K562 (cell line): Measurements from ENCODE around the gene CDR2L. TPM values are rescaled to one million over a fixed set of nuclear protein-coding genes. Genes with fewer than 3 reads are reported as not detected.

Source experiments
- BRD9 ChIP-seq: fragments of 450-650 bp; IDR thresholded peaks from 2 replicates; pipeline ENCODE4 v1.6.1; 2018; ENCODE audit warnings: low read depth; ENCODE audit not compliant: partially characterized antibody
- CREBBP ChIP-seq: IDR thresholded peaks from one replicate; pipeline ENCODE4 v1.6.1; 2012; ENCODE audit warnings: low read depth, mild to moderate bottlenecking, control low read depth, inconsistent platforms, low read length
- FIP1L1 ChIP-seq: fragments of 200-400 bp; formaldehyde crosslinking; IDR thresholded peaks from 2 replicates; pipeline ENCODE4 v1.6.1; 2018; ENCODE audit warnings: mild to moderate bottlenecking, low read depth, low read length; ENCODE audit not compliant: poor library complexity, severe bottlenecking
- FOSL1 ChIP-seq: fragments of 200-800 bp; sonication (Bioruptor generic); conservative IDR thresholded peaks from 2 replicates; pipeline ENCODE4 v1.6.1; 2016; ENCODE audit warnings: missing genetic modification characterization, missing compliant biosample characterization
- GTF2F1 ChIP-seq: IDR thresholded peaks from 2 replicates; pipeline ENCODE4 v1.6.1; 2011; ENCODE audit warnings: low read depth, low read length, improper control_type of control experiment
- HDAC8 ChIP-seq: fragments of 450-650 bp; IDR thresholded peaks from 2 replicates; pipeline ENCODE4 v1.6.1; 2016; ENCODE audit warnings: mild to moderate bottlenecking, missing genetic modification characterization, moderate library complexity, missing compliant biosample characterization
- HMGXB4 ChIP-seq: sonication (generic); formaldehyde crosslinking; IDR thresholded peaks from 2 replicates; pipeline ENCODE4 v1.8.1; 2023; ENCODE audit warnings: mild to moderate bottlenecking, missing genetic modification reagents
- JUND ChIP-seq, 2 experiments: IDR thresholded peaks; 2 replicates in 1 of 2; 3 replicates in 1 of 2; pipeline ENCODE4 v1.6.1; 2011; ENCODE audit warnings: borderline replicate concordance in 2 of 2, low read depth in 2 of 2, low read length in 2 of 2, improper control_type of control experiment in 1 of 2, missing biosample characterization in 1 of 2, missing genetic modification characterization in 1 of 2, missing genetic modification reagents in 1 of 2
- KLF1 ChIP-seq: fragments of 450-650 bp; IDR thresholded peaks from 2 replicates; pipeline ENCODE4 v1.6.1; 2016; ENCODE audit warnings: missing genetic modification characterization, missing compliant biosample characterization
- LARP7 ChIP-seq: fragments of 450-650 bp; IDR thresholded peaks from 2 replicates; pipeline ENCODE4 v1.6.1; 2016
- NCOR1 ChIP-seq: fragments of 450-650 bp; IDR thresholded peaks from 2 replicates; pipeline ENCODE4 v1.6.1; 2016; ENCODE audit warnings: mild to moderate bottlenecking, moderate library complexity
- SAP30 ChIP-seq: fragments of 200-600 bp; sonication (generic); IDR thresholded peaks from 2 replicates; pipeline ENCODE4 v1.6.1; 2012; ENCODE audit warnings: borderline replicate concordance, low read depth, mild to moderate bottlenecking, moderate library complexity, low read length, control low read depth, inconsistent platforms; ENCODE audit not compliant: insufficient read depth, poor library complexity, severe bottlenecking
- SP1 ChIP-seq: sonication (generic); formaldehyde crosslinking; IDR thresholded peaks from 2 replicates; pipeline ENCODE4 v1.8.1; 2022; ENCODE audit warnings: mild to moderate bottlenecking, missing genetic modification reagents
- TARDBP ChIP-seq: fragments of 450-650 bp; IDR thresholded peaks from 2 replicates; pipeline ENCODE4 v1.6.1; 2016
- YY1 ChIP-seq, 3 experiments: IDR thresholded peaks; 2 replicates each; pipeline ENCODE4 v1.6.1; 2011; ENCODE audit warnings: low read length in 2 of 3, mild to moderate bottlenecking in 2 of 3, moderate library complexity in 2 of 3, borderline replicate concordance in 1 of 3, control low read depth in 1 of 3, low read depth in 1 of 3; ENCODE audit not compliant: insufficient read depth in 3 of 3, insufficient replicate concordance in 2 of 3, control insufficient read depth in 1 of 3, insufficient read length in 1 of 3; ENCODE audit errors: extremely low read depth in 1 of 3
- ZNF12 ChIP-seq: sonication (generic); formaldehyde crosslinking; IDR thresholded peaks from 2 replicates; pipeline ENCODE4 v1.4.0; 2020; ENCODE audit warnings: mild to moderate bottlenecking, missing genetic modification reagents
- ZNF217 ChIP-seq: sonication (generic); formaldehyde crosslinking; IDR thresholded peaks from 2 replicates; pipeline ENCODE4 v1.8.0; 2022; ENCODE audit warnings: mild to moderate bottlenecking, missing genetic modification reagents
- polyA plus RNA-seq, 8 experiments: library from polyadenylated mRNA; depleted of rRNA in 4 of 8; stranded (reverse) in 5 of 8; unstranded in 3 of 8; fragments of >200 nt; fragmentation: Nextera tagmentation in 2 of 8; fragmentation: Illumina TruSeq in 1 of 8; extraction: Ambion mirVana in 2 of 8; extraction: Trizol in 1 of 8; gene quantifications; 2 replicates each; pipeline versions ENCODE4 v1.2.1 to v1.2.3, GENCODE V29; 2011 to 2014; ENCODE audit warnings: inconsistent platforms in 1 of 8, missing spikeins in 1 of 8
- total RNA-seq, 7 experiments: library from RNA; depleted of rRNA in 6 of 7; stranded (reverse); fragments of >200 nt in 6 of 7; fragmentation: Illumina TruSeq in 2 of 7; extraction: Trizol in 2 of 7; gene quantifications; 2 replicates each; pipeline versions ENCODE4 v1.2.1 to v1.2.3, GENCODE V29; 2011 to 2021; ENCODE audit warnings: low replicate concordance in 1 of 7
- TF ChIP-seq, protein P1 (sequence below): sonication (generic); formaldehyde crosslinking; IDR thresholded peaks from 2 replicates; pipeline ENCODE4 v1.4.0; 2020; ENCODE audit warnings: mild to moderate bottlenecking, missing genetic modification reagents
- TF ChIP-seq, protein P2 (sequence below): fragments of 450-650 bp; IDR thresholded peaks from 2 replicates; pipeline ENCODE4 v1.6.1; 2016; ENCODE audit warnings: missing biosample characterization, missing genetic modification characterization
- TF ChIP-seq, protein P3 (sequence below): fragments of 250-450 bp; sonication (Bioruptor Pico); IDR thresholded peaks from 2 replicates; pipeline ENCODE4 v1.8.0; 2022; ENCODE audit warnings: inconsistent platforms

Gene CDR2L
- total and polyA plus RNA-seq, 9 of the 15 experiments (the other 6 are each of a cell fraction or from before 2014, with no cell fraction given): 2.7 to 16.0 (median 7.3) TPM

DNA sequence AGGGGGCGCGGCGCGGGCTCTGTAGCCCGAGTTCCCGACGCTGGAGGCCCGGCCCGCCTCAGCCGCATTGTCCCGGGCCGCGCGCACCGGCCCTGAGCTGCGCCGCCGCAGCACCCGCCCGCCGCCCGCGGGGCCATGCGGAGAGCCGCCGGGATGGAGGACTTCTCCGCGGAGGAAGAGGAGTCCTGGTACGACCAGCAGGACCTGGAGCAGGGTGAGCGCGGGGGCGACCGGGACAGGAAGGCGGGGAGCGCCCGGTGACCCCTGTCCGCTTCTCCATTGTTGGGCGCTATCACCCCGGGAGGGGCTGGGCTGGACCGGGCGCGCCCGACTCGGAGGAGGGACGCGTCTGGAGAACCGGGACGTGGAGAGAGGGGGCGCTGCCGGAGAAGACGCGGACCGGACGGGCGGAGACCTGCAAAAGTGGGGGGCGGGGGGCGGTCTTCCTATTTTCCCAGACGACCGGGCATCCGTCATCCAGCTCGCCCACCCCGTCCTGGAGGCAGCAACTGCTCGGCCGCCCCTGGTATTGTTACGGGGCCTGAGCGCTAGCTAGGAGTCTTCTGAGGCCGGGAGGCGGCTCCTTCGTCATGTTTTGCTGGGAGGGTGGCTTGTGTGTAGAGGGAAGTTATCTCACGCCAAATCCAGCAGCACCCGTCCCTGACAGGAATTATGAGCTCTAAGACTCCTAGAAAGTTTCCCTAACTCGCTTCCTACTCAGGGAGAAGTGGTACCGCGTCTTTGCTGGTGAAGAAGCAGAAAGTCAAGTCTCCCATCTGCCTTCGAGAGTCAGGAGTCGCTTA lies 678 bp downstream of the CDR2L start (continued):
- TF ChIP-seq, protein P1, sequence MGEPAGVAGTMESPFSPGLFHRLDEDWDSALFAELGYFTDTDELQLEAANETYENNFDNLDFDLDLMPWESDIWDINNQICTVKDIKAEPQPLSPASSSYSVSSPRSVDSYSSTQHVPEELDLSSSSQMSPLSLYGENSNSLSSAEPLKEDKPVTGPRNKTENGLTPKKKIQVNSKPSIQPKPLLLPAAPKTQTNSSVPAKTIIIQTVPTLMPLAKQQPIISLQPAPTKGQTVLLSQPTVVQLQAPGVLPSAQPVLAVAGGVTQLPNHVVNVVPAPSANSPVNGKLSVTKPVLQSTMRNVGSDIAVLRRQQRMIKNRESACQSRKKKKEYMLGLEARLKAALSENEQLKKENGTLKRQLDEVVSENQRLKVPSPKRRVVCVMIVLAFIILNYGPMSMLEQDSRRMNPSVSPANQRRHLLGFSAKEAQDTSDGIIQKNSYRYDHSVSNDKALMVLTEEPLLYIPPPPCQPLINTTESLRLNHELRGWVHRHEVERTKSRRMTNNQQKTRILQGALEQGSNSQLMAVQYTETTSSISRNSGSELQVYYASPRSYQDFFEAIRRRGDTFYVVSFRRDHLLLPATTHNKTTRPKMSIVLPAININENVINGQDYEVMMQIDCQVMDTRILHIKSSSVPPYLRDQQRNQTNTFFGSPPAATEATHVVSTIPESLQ (CRISPR knock-in tag): no peak
- TF ChIP-seq SP1 (CRISPR knock-in tag) (peak; percentile 41), JUND (IDR thresholded peaks at IDR 0.05; ENCODE audit: borderline replicate concordance, low read depth, low read length) (0 out of 2 replicates have a peak, but pooled peaks have one; percentile 6), JUND (tag; IDR thresholded peaks at IDR 0.05; ENCODE audit: borderline replicate concordance, low read depth, low read length) (no peak), TARDBP (peak; percentile 27; the same call in 1 of the 2 replicates), NCOR1 (no peak), YY1 (IDR thresholded peaks at IDR 0.05; ENCODE audit: borderline replicate concordance in 1 of 3, control insufficient read depth in 1 of 3, extremely low read depth in 1 of 3, insufficient read depth in 3 of 3, insufficient read length in 1 of 3, insufficient replicate concordance in 2 of 3, low read depth in 1 of 3, low read length in 2 of 3) (peak in 1 of 3 experiments; percentile 54), CREBBP (no peak), LARP7 (no peak), KLF1 (no peak), BRD9 (no peak), FIP1L1 (no peak), HMGXB4 (CRISPR knock-in tag) (peak; percentile 10; the same call in 1 of the 2 replicates), ZNF12 (CRISPR knock-in tag) (0 out of 2 replicates have a peak, but pooled peaks have one; percentile 41), SAP30 (peak; percentile 32), ZNF217 (CRISPR knock-in tag) (no peak), FOSL1 (tag) (0 out of 2 replicates have a peak, but pooled peaks have one; percentile 16), HDAC8 (peak; percentile 31; the same call in 1 of the 2 replicates), GTF2F1 (no peak)
- TF ChIP-seq, protein P2, sequence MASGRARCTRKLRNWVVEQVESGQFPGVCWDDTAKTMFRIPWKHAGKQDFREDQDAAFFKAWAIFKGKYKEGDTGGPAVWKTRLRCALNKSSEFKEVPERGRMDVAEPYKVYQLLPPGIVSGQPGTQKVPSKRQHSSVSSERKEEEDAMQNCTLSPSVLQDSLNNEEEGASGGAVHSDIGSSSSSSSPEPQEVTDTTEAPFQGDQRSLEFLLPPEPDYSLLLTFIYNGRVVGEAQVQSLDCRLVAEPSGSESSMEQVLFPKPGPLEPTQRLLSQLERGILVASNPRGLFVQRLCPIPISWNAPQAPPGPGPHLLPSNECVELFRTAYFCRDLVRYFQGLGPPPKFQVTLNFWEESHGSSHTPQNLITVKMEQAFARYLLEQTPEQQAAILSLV: no peak
- TF ChIP-seq, protein P3, sequence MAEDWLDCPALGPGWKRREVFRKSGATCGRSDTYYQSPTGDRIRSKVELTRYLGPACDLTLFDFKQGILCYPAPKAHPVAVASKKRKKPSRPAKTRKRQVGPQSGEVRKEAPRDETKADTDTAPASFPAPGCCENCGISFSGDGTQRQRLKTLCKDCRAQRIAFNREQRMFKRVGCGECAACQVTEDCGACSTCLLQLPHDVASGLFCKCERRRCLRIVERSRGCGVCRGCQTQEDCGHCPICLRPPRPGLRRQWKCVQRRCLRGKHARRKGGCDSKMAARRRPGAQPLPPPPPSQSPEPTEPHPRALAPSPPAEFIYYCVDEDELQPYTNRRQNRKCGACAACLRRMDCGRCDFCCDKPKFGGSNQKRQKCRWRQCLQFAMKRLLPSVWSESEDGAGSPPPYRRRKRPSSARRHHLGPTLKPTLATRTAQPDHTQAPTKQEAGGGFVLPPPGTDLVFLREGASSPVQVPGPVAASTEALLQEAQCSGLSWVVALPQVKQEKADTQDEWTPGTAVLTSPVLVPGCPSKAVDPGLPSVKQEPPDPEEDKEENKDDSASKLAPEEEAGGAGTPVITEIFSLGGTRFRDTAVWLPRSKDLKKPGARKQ (CRISPR knock-in tag): no peak
